Measurements from ENCODE around the gene MINDY2.
"Not testable (repeated sequence)": the region's sequence is repeated elsewhere in the genome, so short reads cannot be mapped to it uniquely, and the experiment has no call there.

The MINDY2 gene

GRCh38 chr15:58833681-58834426 lies 62.8 kb downstream of the MINDY2 start:
- not testable (repeated sequence) for DNase-seq (ENCODE audit: low read depth)

GRCh38 chr15:58839485-58839884 lies 68.4 kb downstream of the MINDY2 start:
- no peak for DNase-seq (ENCODE audit: low read depth)

DNA sequence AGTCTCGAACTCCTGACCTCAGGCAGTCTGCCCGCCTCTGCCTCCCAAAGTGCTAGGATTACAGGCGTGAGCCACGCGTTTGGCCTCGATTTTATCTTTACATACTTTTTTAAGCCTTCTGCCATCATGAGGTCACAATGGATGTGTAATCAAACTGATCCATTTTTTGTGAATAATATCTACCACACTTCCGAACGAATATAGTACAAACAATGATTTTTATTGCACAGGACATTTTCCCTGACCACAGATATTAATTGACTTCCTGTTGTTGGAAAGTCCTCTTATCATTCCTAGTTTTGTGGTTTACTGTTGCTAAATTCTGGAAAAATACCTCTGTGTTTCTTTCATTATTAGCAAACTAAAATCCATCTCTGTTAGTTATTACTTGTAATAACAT lies 68.9 kb downstream of the MINDY2 start:
- DNase-seq (ENCODE audit: low read depth): no peak

GRCh38 chr15:58842713-58843396 lies 71.8 kb downstream of the MINDY2 start:
- no peak for DNase-seq (ENCODE audit: low read depth)

DNA sequence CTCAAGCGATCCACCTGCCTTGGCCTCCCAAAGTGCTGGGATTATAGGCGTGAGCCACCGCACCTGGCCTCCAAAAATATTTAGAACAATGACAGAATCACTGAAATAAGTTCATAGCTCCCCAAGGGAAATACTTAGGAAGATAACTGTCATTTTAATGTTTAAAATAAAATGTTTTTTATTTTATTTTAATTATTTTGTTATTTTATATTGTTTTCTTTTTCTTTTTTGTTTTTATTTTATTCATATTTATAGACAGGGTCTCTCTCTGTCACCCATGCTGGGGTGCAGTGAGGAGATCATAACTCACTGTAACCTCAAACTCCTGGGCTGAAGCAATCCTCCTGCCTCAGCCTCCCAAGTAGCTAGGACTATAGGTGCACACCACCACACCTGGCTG lies 80.1 kb downstream of the MINDY2 start:
- DNase-seq (ENCODE audit: low read depth): not testable (repeated sequence)

GRCh38 chr15:58852347-58852746 lies 81.2 kb downstream of the MINDY2 start:
- no peak for DNase-seq (ENCODE audit: low read depth)

DNA sequence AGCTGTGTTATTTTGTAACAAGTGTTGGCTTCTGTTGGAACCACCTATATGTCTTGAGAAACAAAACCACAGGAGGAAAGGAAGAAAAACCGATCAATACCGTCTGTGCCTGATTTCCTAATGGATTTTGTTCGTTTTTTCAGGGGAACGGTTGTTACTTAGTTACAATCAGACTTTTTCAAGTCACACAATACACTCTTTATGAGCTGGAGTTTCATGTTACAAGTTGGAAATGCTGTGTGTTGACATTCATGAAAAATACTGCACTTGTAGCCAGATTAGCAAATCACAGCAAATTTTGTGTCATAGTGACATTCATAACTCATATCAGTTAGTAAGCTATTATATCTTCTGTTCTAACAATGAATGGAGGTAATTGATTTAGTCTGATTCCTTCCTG lies 83.5 kb downstream of the MINDY2 start:
- DNase-seq (ENCODE audit: low read depth): no peak

DNA sequence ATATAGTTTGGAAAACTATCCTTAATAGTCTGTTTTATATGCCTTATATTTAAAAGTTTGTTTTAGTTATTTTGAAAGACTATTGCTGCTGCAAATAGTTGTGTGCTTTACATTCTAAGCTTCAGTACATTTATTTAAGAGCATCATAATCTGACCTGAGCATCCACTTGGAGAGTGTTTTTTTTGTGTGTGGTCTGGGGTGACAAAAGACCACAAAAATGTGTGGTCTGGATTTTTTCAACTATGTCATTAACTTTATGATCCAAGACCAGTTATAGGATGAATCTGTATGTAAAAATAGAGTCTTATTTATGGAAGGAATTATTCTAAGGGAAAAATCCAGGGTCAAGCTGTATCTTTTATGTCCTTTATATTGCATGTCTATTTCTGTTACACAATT lies 85.0 kb downstream of the MINDY2 start:
- no peak for DNase-seq (ENCODE audit: low read depth)

- not testable (repeated sequence) for DNase-seq (ENCODE audit: low read depth)
Measured at GRCh38 chr15:58856621-58857020, 85.5 kb downstream of the MINDY2 start.

DNA sequence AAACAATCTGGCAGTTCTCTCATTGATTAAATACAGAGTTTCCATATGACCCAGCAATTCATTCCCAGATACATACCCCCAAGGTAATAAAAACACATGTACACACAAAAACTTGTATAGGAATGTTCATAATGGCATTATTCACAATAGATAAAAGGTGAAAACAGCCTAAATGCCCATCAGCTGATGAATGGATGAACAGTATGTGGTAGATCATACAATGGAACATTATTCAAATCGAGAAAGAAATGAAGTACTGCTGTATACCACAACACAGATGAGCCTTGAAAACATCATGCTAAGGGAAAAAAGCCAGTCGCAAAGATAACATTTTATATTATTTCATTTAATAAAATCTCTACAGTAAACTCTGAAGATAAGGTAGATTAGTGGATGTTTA lies 91.2 kb downstream of the MINDY2 start:
- DNase-seq (ENCODE audit: low read depth): no peak

DNA sequence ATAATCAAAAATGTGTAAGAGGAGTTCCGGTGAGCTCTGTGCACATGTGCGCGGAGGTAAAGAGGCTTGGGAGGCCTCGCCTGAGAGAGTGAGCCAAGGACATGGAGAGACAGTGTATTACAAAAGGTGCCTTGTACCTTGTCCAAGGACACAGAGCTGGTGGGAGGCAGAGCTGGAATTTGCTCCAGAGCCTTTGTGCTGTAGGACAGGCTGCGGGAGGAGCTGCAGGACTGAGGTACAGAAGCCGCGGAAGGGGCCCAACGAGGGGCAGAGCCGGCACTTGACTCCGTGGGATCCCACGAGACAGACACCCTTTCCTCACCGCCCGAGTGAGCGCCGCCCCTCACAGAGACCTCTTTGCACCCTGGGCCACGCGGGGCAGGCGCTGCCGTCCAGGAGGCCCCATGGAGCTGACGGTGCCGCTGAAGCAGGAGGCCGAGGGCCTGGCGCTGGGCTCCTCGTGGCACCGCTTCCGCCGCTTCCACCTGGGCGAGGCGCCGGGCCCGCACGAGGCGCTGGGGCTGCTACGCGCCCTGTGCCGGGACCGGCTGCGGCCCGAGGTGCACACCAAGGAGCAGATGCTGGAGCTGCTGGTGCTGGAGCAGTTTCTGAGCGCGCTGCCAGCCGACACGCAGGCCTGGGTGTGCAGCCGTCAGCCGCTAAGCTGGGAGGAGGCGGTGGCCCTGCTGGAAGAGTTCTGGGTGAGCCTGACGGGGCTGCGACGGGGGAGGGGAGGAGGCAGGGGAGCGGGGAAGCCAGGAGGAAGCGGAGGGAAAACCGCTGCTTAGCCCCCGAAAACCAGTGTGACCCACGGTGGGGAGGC lies 93.7 kb downstream of the MINDY2 start:
- DNase-seq (ENCODE audit: low read depth): no peak

GRCh38 chr15:58865425-58865880 lies 94.4 kb downstream of the MINDY2 start:
- DNase-seq (ENCODE audit: low read depth): no peak

GRCh38 chr15:58867926-58868325 lies 96.8 kb downstream of the MINDY2 start:
- DNase-seq (ENCODE audit: low read depth): no peak

- DNase-seq (ENCODE audit: low read depth): no peak
Measured at GRCh38 chr15:58870451-58870850, 99.3 kb downstream of the MINDY2 start.

GRCh38 chr15:58873267-58873666 lies 102.2 kb downstream of the MINDY2 start:
- DNase-seq (ENCODE audit: low read depth): peak; percentile 60

DNA sequence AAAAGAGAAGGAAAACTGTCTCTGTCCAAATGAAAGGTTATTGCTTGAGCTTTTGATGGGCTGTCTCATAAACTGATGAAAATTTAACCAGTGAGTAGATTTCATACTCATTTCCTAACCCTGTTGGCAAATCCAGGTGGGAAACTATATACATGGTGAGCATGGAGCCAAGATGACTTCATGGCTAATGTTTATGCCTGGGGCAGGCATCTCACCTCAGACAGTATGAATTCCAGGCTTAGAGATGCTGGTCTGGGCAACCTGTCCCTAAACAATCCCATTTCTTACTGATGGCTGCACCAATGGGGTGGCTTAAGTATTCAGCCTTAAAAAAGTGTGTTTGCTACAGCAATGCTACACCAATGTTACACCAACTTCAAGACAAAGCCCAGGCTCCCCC lies 104.2 kb downstream of the MINDY2 start:
- DNase-seq (ENCODE audit: low read depth): no peak

GRCh38 chr15:58876306-58877106 lies 105.4 kb downstream of the MINDY2 start:
- no peak for DNase-seq (ENCODE audit: low read depth)

DNA sequence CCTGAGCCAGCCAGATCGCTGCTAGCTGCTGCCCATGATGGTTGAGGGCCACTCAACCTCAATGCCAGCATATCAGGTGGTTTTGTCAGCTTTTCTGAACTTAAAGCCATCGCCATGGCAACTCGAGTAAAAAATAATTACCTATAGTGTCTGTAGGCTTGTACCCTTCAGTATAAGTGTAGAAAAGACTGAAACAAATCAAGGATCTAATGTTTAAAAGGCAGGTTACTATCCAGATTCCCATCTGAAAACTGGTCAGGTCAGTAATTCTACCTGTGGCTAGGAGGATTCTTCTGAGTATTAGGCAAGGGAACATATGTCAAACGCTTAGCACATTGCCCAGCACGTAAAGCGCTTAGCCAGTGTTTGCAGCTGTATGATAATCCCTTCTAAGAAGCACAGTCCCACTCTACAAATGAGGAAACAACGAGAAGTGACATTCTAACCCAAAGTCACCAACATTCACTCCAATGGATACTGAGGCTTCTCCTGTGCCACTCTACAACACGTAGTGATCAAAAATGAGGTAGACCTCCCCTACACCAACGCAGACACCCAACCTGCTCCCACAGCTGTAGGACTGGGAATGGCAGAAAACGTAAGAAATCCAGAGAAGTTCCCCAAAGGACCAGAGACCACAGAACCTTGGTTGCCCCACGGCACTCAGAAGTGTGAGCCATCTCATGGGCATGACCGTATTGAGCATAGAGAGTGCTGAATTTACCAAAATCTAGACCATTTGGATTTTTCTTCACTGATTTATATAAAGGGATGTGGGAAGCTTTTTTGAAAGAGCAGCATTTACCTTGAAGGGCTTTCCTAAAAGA lies 107.1 kb downstream of the MINDY2 start:
- DNase-seq (ENCODE audit: low read depth): no peak

DNA sequence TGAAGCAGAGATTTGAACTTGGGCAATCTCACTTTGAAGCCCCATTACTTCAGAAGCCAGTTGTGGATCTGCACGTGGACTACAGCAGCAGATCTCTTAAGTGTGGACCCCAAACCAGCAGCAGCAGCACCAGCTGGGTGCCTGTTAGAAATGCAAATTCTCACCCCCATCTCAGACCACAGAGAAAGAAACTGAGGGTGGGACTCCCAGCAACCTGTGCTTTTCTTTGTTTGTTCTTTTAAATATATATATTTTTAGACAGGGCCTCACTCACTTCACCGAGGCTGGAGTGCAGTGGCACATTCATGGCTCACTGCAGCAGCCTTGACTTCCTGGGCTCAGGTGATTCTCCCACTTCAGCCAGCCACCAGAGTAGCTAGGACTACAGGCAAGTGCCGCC lies 109.2 kb downstream of the MINDY2 start:
- DNase-seq (ENCODE audit: low read depth): no peak

- no peak for DNase-seq (ENCODE audit: low read depth)
Measured at GRCh38 chr15:58882243-58882642, 111.1 kb downstream of the MINDY2 start.

GRCh38 chr15:58883926-58884325 lies 112.8 kb downstream of the MINDY2 start:
- not testable (repeated sequence) for DNase-seq (ENCODE audit: low read depth)
